DLD1 (cell line): ENCODE results near the gene DUS1L.

ENCODE experiments used
- in situ Hi-C: cut with HindIII; loops from 2 replicates; pipeline ENCODE4 v1.10.0; 2017; ENCODE audit warnings: low sequenced_read_pairs

DUS1L gene

GRCh38 chr17:82016061-82016874 is 49.3 kb downstream of the DUS1L start:
- in situ Hi-C loops, result no loop called here

GRCh38 chr17:82015311-82015971 is 50.2 kb downstream of the DUS1L start:
- in situ Hi-C loops, result no loop called here

GRCh38 chr17:82014971-82015310 is 50.7 kb downstream of the DUS1L start:
- in situ Hi-C loops, result no loop called here

- in situ Hi-C loops, result no loop called here
Observed at GRCh38 chr17:82014432-82014831, 51.2 kb downstream of the DUS1L start.

- in situ Hi-C loops, result no loop called here
Observed at GRCh38 chr17:82013772-82014321, 51.8 kb downstream of the DUS1L start.

- in situ Hi-C loops, result no loop called here
Observed at GRCh38 chr17:82013341-82013740, 52.3 kb downstream of the DUS1L start.

- in situ Hi-C loops, result no loop called here
Observed at GRCh38 chr17:82012640-82013295, 52.8 kb downstream of the DUS1L start.

- in situ Hi-C loops, result no loop called here
Observed at GRCh38 chr17:82012261-82012639, 53.4 kb downstream of the DUS1L start.

- in situ Hi-C loops, result no loop called here
Observed at GRCh38 chr17:82011617-82012187, 53.9 kb downstream of the DUS1L start.

GRCh38 chr17:82010575-82011525 is 54.8 kb downstream of the DUS1L start:
- in situ Hi-C loops, result no loop called here

- in situ Hi-C loops, result no loop called here
Observed at GRCh38 chr17:82009413-82009812, 56.2 kb downstream of the DUS1L start.

- in situ Hi-C loops, result no loop called here
Observed at GRCh38 chr17:82008941-82009405, 56.6 kb downstream of the DUS1L start.

- in situ Hi-C loops, result no loop called here
Observed at GRCh38 chr17:82008258-82008940, 57.2 kb downstream of the DUS1L start.
